RWPE1 (cell line): Measurements from ENCODE around the gene TTLL8.

Experiments used
- CTCF ChIA-PET: fragments of 350-600 bp; sonication (Branson Sonifier 250); formaldehyde crosslinking; extraction: SDS; loops from one replicate; lab custom pipeline; 2021; lab: Yijun Ruan, JAX
- POLR2A ChIA-PET: fragments of 400-600 bp; formaldehyde crosslinking; extraction: SDS; loops from one replicate; lab custom pipeline; 2020; ENCODE audit warnings: antibody characterized with exemption; ENCODE audit not compliant: low non-redundant PET; lab: Yijun Ruan, JAX
- DNase-seq: peaks from one replicate; pipeline ENCODE4 v3.0.0; 2012; ENCODE audit warnings: low spot score
- H3K27ac ChIP-seq: fragments of 450-650 bp; 2 replicates; pipeline ENCODE4 v1.5.1; 2017
- CTCF ChIP-seq: fragments of 450-650 bp; conservative IDR thresholded peaks from 2 replicates; pipeline ENCODE4 v1.5.1; 2017; ENCODE audit warnings: low read depth, mild to moderate bottlenecking

TTLL8 gene

GRCh38 chr22:50031189-50032091, 26.7 kb downstream of the TTLL8 start:
- ChIA-PET CTCF (interaction anchor here (0.6 to 1.7 kb wide), 4 partner anchors 73 to 302 kb away, joined by 3 to 12 read pairs (median 6); no protein-coding TSS in a partner anchor), POLR2A (no interaction called here)
- TF ChIP-seq CTCF, result no peak
- DNase-seq, result no peak
- no peak overlapping the region for H3K27ac ChIP-seq

GRCh38 chr22:50030297-50031188, 27.6 kb downstream of the TTLL8 start:
- POLR2A ChIA-PET, result interaction anchor here (0.8 kb wide), 1 partner anchor 97 kb away, joined by 3 read pairs; no protein-coding TSS in a partner anchor
- H3K27ac ChIP-seq, result no peak overlapping the region
- peak; percentile 91 for TF ChIP-seq CTCF
- peak; percentile 69 for DNase-seq
- CTCF ChIA-PET, result interaction anchor here (0.6 to 1.7 kb wide), 8 partner anchors 36 to 301 kb away, joined by 3 to 12 read pairs (median 4); no protein-coding TSS in a partner anchor

- ChIA-PET POLR2A (no interaction called here), CTCF (interaction anchor here (0.5 kb wide), 1 partner anchor 113 kb away, joined by 3 read pairs; no protein-coding TSS in a partner anchor)
- no peak for TF ChIP-seq CTCF
- H3K27ac ChIP-seq, result peak overlapping the region; percentile 58
- DNase-seq, result peak; percentile 54
Measured at GRCh38 chr22:50027639-50028537, 30.2 kb downstream of the TTLL8 start.

- ChIA-PET CTCF (no interaction called here), POLR2A (no interaction called here)
- H3K27ac ChIP-seq, result no peak overlapping the region
- no peak for TF ChIP-seq CTCF
- no peak for DNase-seq
Measured at GRCh38 chr22:50025993-50026392, 32.1 kb downstream of the TTLL8 start.

- no peak for TF ChIP-seq CTCF
- no peak for DNase-seq
- ChIA-PET POLR2A (no interaction called here), CTCF (no interaction called here)
- no peak overlapping the region for H3K27ac ChIP-seq
Measured at GRCh38 chr22:50022171-50022819, 35.8 kb downstream of the TTLL8 start.
